B cell (primary cell): ENCODE results near the gene KAT14.

ENCODE experiments used
- CTCF ChIP-seq: fragments of 200-600 bp; IDR thresholded peaks from one replicate; pipeline ENCODE4 v1.8.0; 2022; ENCODE audit warnings: antibody characterized with exemption, mild to moderate bottlenecking
- EZH2 ChIP-seq: IDR thresholded peaks from 2 replicates; pipeline ENCODE4 v1.6.1; 2012; ENCODE audit warnings: borderline replicate concordance, low read depth, mild to moderate bottlenecking, moderate library complexity, low read length; ENCODE audit not compliant: insufficient read depth, poor library complexity, severe bottlenecking

- TF ChIP-seq EZH2 = no peak
- no peak for TF ChIP-seq CTCF
Observed at GRCh38 chr20:18188434-18188833, 50.8 kb downstream of the KAT14 start.
